H1 (cell line): ENCODE measurements around the gene ADARB2. TPM values are rescaled to one million over a fixed set of nuclear protein-coding genes. Genes with fewer than 3 reads are reported as not detected.

ENCODE experiments used
- GTF2F1 ChIP-seq: IDR thresholded peaks from 2 replicates; pipeline ENCODE4 v1.6.1; 2012; ENCODE audit warnings: low read depth, low read length, improper control_type of control experiment, borderline replicate concordance
- JUN ChIP-seq: IDR thresholded peaks from 2 replicates; pipeline ENCODE4 v1.6.1; 2011; ENCODE audit warnings: low read depth, mild to moderate bottlenecking, improper control_type of control experiment, low read length
- MAFK ChIP-seq: IDR thresholded peaks from 2 replicates; pipeline ENCODE4 v1.6.1; 2012; ENCODE audit warnings: low read depth, mild to moderate bottlenecking, improper control_type of control experiment, low read length
- MAX ChIP-seq: IDR thresholded peaks from 2 replicates; pipeline ENCODE4 v1.6.1; 2012; ENCODE audit warnings: inconsistent platforms
- TEAD4 ChIP-seq: IDR thresholded peaks from 2 replicates; pipeline ENCODE4 v1.6.1; 2012; ENCODE audit warnings: low read depth, low read length, inconsistent platforms, mixed read lengths
- ZNF274 ChIP-seq: IDR thresholded peaks from 2 replicates; pipeline ENCODE4 v1.7.0; 2012; ENCODE audit warnings: low read length, borderline replicate concordance; ENCODE audit errors: extremely low read depth
- polyA plus RNA-seq, 7 experiments: library from polyadenylated mRNA; depleted of rRNA in 3 of 7; stranded (reverse) in 5 of 7; unstranded in 2 of 7; fragments of >200 nt in 5 of 7; fragments of 200-250 nt in 2 of 7; gene quantifications; 1 replicate in 5 of 7; 2 replicates in 1 of 7; 4 replicates in 1 of 7; pipeline versions ENCODE4 v1.2.1 to v1.2.3, GENCODE V29; 2011 to 2013; ENCODE audit warnings: missing spikeins in 2 of 7, mixed read lengths in 2 of 7
- total RNA-seq: library from RNA; stranded (reverse); fragmentation: NEBNext Ultra II Directional; extraction: Animal tissue kit (Norgen Biotek cat#: 25700); gene quantifications from 2 replicates; pipeline ENCODE4 v1.2.1, GENCODE V29; 2021

ADARB2 gene
- total and polyA plus RNA-seq, 2 of the 8 experiments (the other 6 are each of a cell fraction or from before 2014, with no cell fraction given) = 2.2 to 2.8 TPM

GRCh38 chr10:1550616-1551015, 186.7 kb downstream of the ADARB2 start (continued):
- no peak for TF ChIP-seq GTF2F1
- no peak for TF ChIP-seq ZNF274
- TF ChIP-seq MAFK = no peak
- TF ChIP-seq TEAD4 = no peak
- TF ChIP-seq MAX = no peak
- TF ChIP-seq JUN = no peak
